OCI-LY1 (cell line): Measurements from ENCODE around the gene CNTNAP5.

Experiments
- CTCF ChIP-seq: fragments of 200-600 bp; sonication (generic), shearing (Covaris generic); IDR thresholded peaks from 2 replicates; pipeline ENCODE4 v1.5.1; 2017; ENCODE audit warnings: mild to moderate bottlenecking, antibody characterized with exemption, low read length, moderate library complexity, mixed read lengths
- EZH2 ChIP-seq: fragments of 200-600 bp; sonication (generic), shearing (Covaris generic); IDR thresholded peaks from 2 replicates; pipeline ENCODE4 v1.8.0; 2017; ENCODE audit warnings: borderline replicate concordance, mixed run types, mild to moderate bottlenecking, antibody characterized with exemption, low read length, moderate library complexity, mixed read lengths

GRCh38 chr2:124534028-124534427, 508.9 kb downstream of the CNTNAP5 start:
- no peak for TF ChIP-seq EZH2
- no peak for TF ChIP-seq CTCF
